Muscle of leg (tissue), 11 donors: ENCODE measurements around the gene NKAIN4. TPM values are rescaled to one million over a fixed set of nuclear protein-coding genes. Genes with fewer than 3 reads are reported as not detected.

ENCODE experiments used
- DNase-seq: peaks from one replicate; pipeline ENCODE4 v3.0.0; 2013
- H3K27ac ChIP-seq: one replicate; pipeline ENCODE4 v1.5.1; 2013; ENCODE audit warnings: mild to moderate bottlenecking, low read length, control low read depth
- H3K27me3 ChIP-seq: one replicate; pipeline ENCODE4 v1.6.1; 2013; ENCODE audit warnings: low read length; ENCODE audit not compliant: control insufficient read depth, insufficient read depth
- H3K36me3 ChIP-seq: one replicate; pipeline ENCODE4 v1.6.1; 2013; ENCODE audit warnings: low read length; ENCODE audit not compliant: control insufficient read depth, insufficient read depth
- H3K4me1 ChIP-seq: one replicate; pipeline ENCODE4 v1.6.1; 2013; ENCODE audit warnings: low read length; ENCODE audit not compliant: control insufficient read depth, insufficient read depth
- H3K4me3 ChIP-seq: one replicate; pipeline ENCODE4 v1.5.1; 2013; ENCODE audit warnings: low read length, control low read depth
- H3K9me3 ChIP-seq: replicated peaks from 2 replicates; pipeline ENCODE4 v1.6.1; 2013; ENCODE audit warnings: low read depth, low read length; ENCODE audit not compliant: control insufficient read depth
- WGBS: methylation state at CpG from one replicate; pipeline ENCODE4 v1.1.5; 2013; ENCODE audit warnings: missing lambda C conversion rate; ENCODE audit not compliant: insufficient coverage; 5-methylcytosine and 5-hydroxymethylcytosine counted together
- polyA plus RNA-seq, 8 donors: library from polyadenylated mRNA; unstranded; fragments of 120-200 nt; gene quantifications; one replicate each; pipeline versions ENCODE4 v1.2.1 to v1.2.3, GENCODE V29; 2013; ENCODE audit warnings: inconsistent platforms in 1 of 8, low replicate concordance in 1 of 8; ENCODE audit not compliant: insufficient read length in 8 of 8, insufficient read depth in 1 of 8
- total RNA-seq: library from RNA; stranded (reverse); fragments of 120-200 nt; gene quantifications from one replicate; pipeline ENCODE4 v1.2.4, GENCODE V29; 2013

Gene NKAIN4
- total and polyA plus RNA-seq, 9 donors: 28.5 to 58.0 (median 37.7) TPM

- Histone ChIP-seq H3K4me3 (no peak overlapping the region), H3K27me3 (peaks cover 40% of the 10 kb centered on the region), H3K36me3 (no peaks in the 10 kb centered on the region), H3K27ac (no peak overlapping the region), H3K9me3 (no peaks in the 10 kb centered on the region), H3K4me1 (peaks cover 60% of the 10 kb centered on the region)
- WGBS: 27% methylated on average over 6 of the region's 17 CpGs
- no peak for DNase-seq
These were observed 41.2 kb upstream of the NKAIN4 start for GRCh38 chr20:63295422-63295821.

- peaks cover 40% of the 10 kb centered on the region for H3K27me3 ChIP-seq
- H3K36me3 ChIP-seq: peaks cover under 1% of the 10 kb centered on the region
- H3K9me3 ChIP-seq: no peaks in the 10 kb centered on the region
- 39% methylated on average over 18 of the region's 19 CpGs for WGBS
- H3K27ac ChIP-seq: no peak overlapping the region
- peaks cover 61% of the 10 kb centered on the region for H3K4me1 ChIP-seq
- no peak overlapping the region for H3K4me3 ChIP-seq
- DNase-seq: no peak
These were observed 40.8 kb upstream of the NKAIN4 start for GRCh38 chr20:63295018-63295417.

GRCh38 chr20:63294536-63294900 lies 40.3 kb upstream of the NKAIN4 start:
- Histone ChIP-seq H3K9me3 (no peaks in the 10 kb centered on the region), H3K36me3 (peaks cover 4% of the 10 kb centered on the region), H3K4me1 (peaks cover 61% of the 10 kb centered on the region), H3K27me3 (peaks cover 40% of the 10 kb centered on the region), H3K27ac (no peak overlapping the region), H3K4me3 (no peak overlapping the region)
- no peak for DNase-seq
- WGBS: 79% methylated on average over 10 of the region's 12 CpGs

GRCh38 chr20:63293871-63294535 lies 39.7 kb upstream of the NKAIN4 start:
- Histone ChIP-seq H3K27me3 (peaks cover 37% of the 10 kb centered on the region), H3K9me3 (no peaks in the 10 kb centered on the region), H3K4me3 (no peak overlapping the region), H3K27ac (no peak overlapping the region), H3K4me1 (peaks cover 61% of the 10 kb centered on the region), H3K36me3 (peaks cover 10% of the 10 kb centered on the region)
- DNase-seq: no peak
- 73% methylated on average over 10 of the region's 22 CpGs for whole genome bisulfite sequencing

- no peak for DNase-seq
- Histone ChIP-seq H3K9me3 (no peaks in the 10 kb centered on the region), H3K36me3 (peaks cover 15% of the 10 kb centered on the region), H3K4me3 (no peak overlapping the region), H3K4me1 (peaks cover 61% of the 10 kb centered on the region), H3K27ac (no peak overlapping the region), H3K27me3 (peaks cover 34% of the 10 kb centered on the region)
- WGBS: 47% methylated on average over 8 of the region's 11 CpGs
These were observed 39.2 kb upstream of the NKAIN4 start for GRCh38 chr20:63293456-63293855.

GRCh38 chr20:63292904-63293303 lies 38.6 kb upstream of the NKAIN4 start, which contains the start of gene COL20A1:
COL20A1 (plus strand) TSS chr20:63293186; CDS start chr20:63295108, 1,922 bp downstream.
- WGBS: 40% methylated on average over 1 of the region's 7 CpGs
- DNase-seq: no peak
- Histone ChIP-seq H3K27ac (no peak within 1 kb of the TSS), H3K27me3 (peaks cover 34% of the 10 kb centered on the region), H3K4me3 (no peak within 1 kb of the TSS), H3K36me3 (peaks cover 21% of the 10 kb centered on the region), H3K9me3 (no peaks in the 10 kb centered on the region), H3K4me1 (peaks cover 60% of the 10 kb centered on the region)

GRCh38 chr20:63292292-63292701 lies 38.0 kb upstream of the NKAIN4 start:
- no peak for DNase-seq
- 65% methylated on average over 14 of the region's 16 CpGs for WGBS
- Histone ChIP-seq H3K27me3 (peaks cover 31% of the 10 kb centered on the region), H3K27ac (no peak overlapping the region), H3K4me3 (no peak overlapping the region), H3K9me3 (no peaks in the 10 kb centered on the region), H3K4me1 (peaks cover 54% of the 10 kb centered on the region), H3K36me3 (peaks cover 27% of the 10 kb centered on the region)

GRCh38 chr20:63291811-63292210 lies 37.5 kb upstream of the NKAIN4 start:
- WGBS: 56% methylated on average over 7 of the region's 10 CpGs
- Histone ChIP-seq H3K27me3 (peaks cover 27% of the 10 kb centered on the region), H3K27ac (no peak overlapping the region)

GRCh38 chr20:63290677-63291472 lies 36.6 kb upstream of the NKAIN4 start:
- peaks cover 38% of the 10 kb centered on the region for H3K36me3 ChIP-seq
- no peak for DNase-seq

More at GRCh38 chr20:63291811-63292210, 37.5 kb upstream of the NKAIN4 start:
- Histone ChIP-seq H3K9me3 (no peaks in the 10 kb centered on the region), H3K4me1 (peaks cover 49% of the 10 kb centered on the region), H3K36me3 (peaks cover 32% of the 10 kb centered on the region), H3K4me3 (no peak overlapping the region)
- DNase-seq: no peak

GRCh38 chr20:63290136-63290676 lies 35.9 kb upstream of the NKAIN4 start:
- Histone ChIP-seq H3K4me3 (no peak overlapping the region), H3K36me3 (peaks cover 45% of the 10 kb centered on the region), H3K9me3 (no peaks in the 10 kb centered on the region), H3K27ac (no peak overlapping the region), H3K27me3 (peaks cover 13% of the 10 kb centered on the region), H3K4me1 (peaks cover 38% of the 10 kb centered on the region)
- WGBS: 80% methylated on average over 17 of the region's 17 CpGs
- DNase-seq: no peak

More at GRCh38 chr20:63290677-63291472, 36.6 kb upstream of the NKAIN4 start:
- Histone ChIP-seq H3K4me3 (no peak overlapping the region), H3K9me3 (no peaks in the 10 kb centered on the region), H3K27ac (no peak overlapping the region), H3K27me3 (peaks cover 20% of the 10 kb centered on the region), H3K4me1 (peaks cover 40% of the 10 kb centered on the region)
- WGBS: 20% methylated on average over 26 of the region's 26 CpGs
